AG10803 (cell line): Measurements from ENCODE around the gene SELENON.

Experiments
- DNase-seq: peaks from one replicate; pipeline ENCODE4 v3.0.0; 2010; ENCODE audit warnings: low read depth
- H3K4me3 ChIP-seq: 2 replicates; pipeline ENCODE4 v1.5.1; 2011; ENCODE audit warnings: mild to moderate bottlenecking, low read length, control low read depth
- TF ChIP-seq, protein P1 (sequence below): conservative IDR thresholded peaks from 2 replicates; pipeline ENCODE4 v1.5.1; 2011; ENCODE audit warnings: mild to moderate bottlenecking, low read length, control low read depth, inconsistent platforms

SELENON gene

DNA sequence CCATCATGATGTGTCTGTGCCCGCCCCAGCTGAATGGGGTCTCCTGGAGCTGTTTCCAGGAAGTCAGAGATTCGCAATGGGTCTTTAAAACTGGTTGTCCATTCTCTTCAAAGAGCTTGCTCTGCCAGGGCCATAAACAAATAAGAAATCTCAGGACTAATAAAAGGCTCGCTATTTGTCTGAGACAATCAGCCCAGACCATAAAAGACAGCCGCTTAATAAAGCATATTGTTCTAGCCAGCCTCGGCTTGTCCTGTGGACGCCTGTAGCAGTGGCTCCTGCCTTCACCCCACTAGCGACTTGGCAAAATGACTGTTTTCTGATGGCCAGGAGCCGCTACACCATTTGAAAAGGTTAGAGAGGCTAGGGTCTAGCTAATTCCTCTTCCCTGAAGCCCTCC, 20.6 kb upstream of the SELENON start:
- H3K4me3 ChIP-seq: no peak overlapping the region
- TF ChIP-seq, protein P1, sequence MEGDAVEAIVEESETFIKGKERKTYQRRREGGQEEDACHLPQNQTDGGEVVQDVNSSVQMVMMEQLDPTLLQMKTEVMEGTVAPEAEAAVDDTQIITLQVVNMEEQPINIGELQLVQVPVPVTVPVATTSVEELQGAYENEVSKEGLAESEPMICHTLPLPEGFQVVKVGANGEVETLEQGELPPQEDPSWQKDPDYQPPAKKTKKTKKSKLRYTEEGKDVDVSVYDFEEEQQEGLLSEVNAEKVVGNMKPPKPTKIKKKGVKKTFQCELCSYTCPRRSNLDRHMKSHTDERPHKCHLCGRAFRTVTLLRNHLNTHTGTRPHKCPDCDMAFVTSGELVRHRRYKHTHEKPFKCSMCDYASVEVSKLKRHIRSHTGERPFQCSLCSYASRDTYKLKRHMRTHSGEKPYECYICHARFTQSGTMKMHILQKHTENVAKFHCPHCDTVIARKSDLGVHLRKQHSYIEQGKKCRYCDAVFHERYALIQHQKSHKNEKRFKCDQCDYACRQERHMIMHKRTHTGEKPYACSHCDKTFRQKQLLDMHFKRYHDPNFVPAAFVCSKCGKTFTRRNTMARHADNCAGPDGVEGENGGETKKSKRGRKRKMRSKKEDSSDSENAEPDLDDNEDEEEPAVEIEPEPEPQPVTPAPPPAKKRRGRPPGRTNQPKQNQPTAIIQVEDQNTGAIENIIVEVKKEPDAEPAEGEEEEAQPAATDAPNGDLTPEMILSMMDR: no peak
- no peak for DNase-seq

DNA sequence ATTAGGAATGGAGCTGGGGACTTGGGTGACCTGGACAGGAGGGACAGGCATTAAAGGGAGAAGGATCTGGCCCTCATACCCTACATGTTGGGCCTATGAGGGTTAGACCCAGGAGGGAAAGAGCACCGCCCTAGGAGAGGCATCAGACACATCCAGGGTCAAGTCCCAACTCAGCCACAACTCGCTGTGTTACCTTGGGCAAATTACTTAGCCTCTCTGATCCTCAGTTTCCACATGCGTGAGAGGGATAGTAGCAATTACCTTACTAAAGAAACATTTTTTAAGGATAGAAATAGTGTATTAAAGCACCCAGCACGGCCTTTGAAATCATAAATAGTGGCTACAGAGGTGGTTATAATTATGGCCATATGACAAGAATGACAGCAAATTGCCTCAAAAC, 20.1 kb upstream of the SELENON start:
- DNase-seq: no peak
- H3K4me3 ChIP-seq: no peak overlapping the region
- TF ChIP-seq, protein P1: no peak

DNA sequence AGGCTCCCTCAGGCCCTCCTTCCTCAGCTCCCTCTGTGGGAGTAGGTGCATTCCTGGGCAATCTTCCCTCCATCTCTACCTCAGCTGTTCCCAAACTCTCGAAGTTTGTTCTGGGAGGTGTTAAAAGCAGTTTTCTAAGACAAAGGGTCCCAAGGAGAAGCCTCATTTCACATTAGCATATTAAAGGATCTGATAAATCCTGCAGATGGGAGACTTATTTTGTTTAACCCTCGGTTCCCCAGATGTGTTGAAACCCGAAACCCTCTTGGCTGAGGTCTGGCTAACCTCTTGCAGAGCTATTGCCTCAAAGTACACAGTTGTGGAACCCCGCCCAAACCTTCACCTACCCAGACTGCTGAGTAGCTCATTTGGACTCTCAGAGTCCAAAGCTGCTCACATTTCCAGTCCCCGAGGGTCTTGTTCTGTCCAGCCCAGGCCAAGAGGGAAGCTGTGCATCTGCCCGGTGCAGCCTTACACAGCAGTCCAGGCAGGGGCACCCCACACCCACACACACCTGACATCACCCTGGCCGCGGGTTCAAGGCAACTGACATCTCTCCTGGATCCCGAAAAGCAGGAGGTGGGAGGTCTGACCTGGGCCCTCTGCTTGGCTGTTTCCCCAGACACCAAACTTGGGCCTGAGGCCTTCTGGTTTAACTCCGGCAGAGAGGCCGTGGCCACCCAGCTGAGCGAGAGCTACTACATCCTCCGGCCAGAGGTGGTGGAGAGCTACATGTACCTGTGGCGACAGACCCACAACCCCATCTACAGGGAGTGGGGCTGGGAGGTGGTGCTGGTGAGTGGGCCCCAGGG, 19.5 kb upstream of the SELENON start:
- DNase-seq: no peak
- H3K4me3 ChIP-seq: no peak overlapping the region
- TF ChIP-seq, protein P1: no peak

DNA sequence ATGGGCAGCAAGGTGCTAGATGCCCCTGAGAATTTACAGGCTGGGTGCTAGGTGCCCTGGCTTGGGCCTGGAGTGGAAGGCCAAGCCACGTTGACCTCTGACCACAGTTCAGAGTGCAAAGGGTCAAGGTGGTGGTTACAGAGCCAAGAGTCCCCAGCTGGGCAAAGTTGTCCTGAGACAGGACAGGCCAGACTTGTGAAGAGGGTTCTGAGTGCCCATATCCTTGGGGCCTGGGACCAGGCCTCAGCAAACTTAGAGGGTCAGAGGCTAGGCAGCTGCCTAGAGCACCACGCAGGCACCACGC, 18.9 kb upstream of the SELENON start:
- no peak overlapping the region for H3K4me3 ChIP-seq
- TF ChIP-seq, protein P1: no peak
- DNase-seq: no peak

DNA sequence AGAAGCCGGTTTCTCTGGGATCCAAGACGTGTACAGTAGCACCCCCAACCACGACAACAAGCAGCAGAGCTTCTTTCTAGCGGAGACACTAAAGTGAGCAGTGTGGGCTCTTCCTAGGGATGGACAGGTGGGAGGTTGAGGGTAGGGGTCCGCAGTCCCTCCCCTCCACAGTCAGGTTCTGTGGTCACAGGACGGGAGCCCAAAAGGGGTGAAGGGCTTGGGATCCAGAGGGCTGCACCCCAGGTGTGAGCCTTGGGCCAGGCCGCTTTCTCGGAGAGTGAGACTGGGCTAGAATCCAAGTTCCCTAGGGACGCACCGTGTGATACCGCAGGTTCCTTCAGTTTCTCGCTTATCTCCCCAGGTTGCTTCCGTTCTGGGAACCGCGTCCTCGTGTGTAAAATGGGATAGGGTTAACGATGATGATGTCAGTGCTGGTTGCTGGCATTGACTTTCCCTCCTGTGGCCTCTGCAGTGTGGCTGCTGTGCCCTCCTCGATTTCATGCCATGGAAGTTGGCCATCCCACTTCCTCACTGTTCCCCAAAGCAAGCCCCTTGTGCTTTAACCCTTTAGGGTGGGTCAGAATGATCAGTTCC, 17.3 kb upstream of the SELENON start:
- TF ChIP-seq, protein P1: no peak
- DNase-seq: no peak
- no peak overlapping the region for H3K4me3 ChIP-seq

DNA sequence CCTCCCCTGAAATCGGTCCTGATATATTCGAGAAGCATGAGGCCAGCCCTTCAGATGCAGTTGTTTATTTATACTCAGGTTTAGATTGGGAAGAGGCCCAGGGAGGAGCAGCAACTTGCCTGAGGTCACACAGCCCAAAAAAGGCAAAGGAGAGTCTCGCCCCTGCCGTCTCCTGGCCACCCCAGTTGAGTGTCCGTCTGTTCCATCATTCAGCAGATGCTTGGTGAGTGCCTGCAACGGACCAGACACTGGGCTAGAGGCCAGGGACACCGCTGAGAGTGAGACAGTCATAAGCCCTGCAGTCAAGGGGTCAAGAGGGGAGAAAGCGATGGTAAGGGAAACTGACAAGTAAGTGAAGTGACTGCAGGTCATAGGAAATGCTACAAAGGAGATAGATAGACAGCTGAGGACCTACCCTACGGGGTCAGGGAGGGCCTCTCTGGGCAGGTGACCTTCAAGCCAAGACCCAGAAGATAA, 15.4 kb upstream of the SELENON start:
- H3K4me3 ChIP-seq: no peak overlapping the region
- TF ChIP-seq, protein P1: no peak
- no peak for DNase-seq
